ENCODE measurements around the gene CYP2J2. TPM values are rescaled to one million over a fixed set of nuclear protein-coding genes. Genes with fewer than 3 reads are reported as not detected.

Gene CYP2J2
- total RNA-seq, 1 donor from 2014 or later, result 1.9 TPM

DNA sequence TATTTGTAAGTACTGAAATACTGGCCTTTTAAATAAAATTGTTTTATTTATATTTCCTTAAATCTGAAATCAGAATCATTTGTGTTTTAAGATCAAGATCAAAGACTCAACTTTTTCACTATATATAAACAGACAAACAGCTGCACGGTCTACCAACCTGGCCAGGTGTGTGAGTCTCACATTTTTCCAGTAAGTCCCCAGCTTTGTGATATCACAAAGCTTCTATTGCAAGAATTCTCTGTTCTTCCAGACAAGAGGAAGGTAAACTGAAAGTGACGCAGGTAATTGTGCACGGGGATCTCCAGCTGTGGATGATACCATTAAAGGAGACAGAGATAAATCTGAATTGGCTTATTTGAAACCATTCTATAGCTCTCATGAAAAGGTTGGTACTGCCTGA is 41.2 kb upstream of the CYP2J2 start:
- Histone ChIP-seq H3K4me3 (ENCODE audit: low read depth, low read length) (no peak overlapping the region), H3K27me3 (ENCODE audit: control insufficient read depth, insufficient read depth, low read length) (no peaks in the 10 kb centered on the region), H3K36me3 (ENCODE audit: control insufficient read depth, insufficient read depth, low read length) (no peaks in the 10 kb centered on the region)
- no peak for DNase-seq (ENCODE audit: low read depth)
- TF ChIP-seq, protein P1, sequence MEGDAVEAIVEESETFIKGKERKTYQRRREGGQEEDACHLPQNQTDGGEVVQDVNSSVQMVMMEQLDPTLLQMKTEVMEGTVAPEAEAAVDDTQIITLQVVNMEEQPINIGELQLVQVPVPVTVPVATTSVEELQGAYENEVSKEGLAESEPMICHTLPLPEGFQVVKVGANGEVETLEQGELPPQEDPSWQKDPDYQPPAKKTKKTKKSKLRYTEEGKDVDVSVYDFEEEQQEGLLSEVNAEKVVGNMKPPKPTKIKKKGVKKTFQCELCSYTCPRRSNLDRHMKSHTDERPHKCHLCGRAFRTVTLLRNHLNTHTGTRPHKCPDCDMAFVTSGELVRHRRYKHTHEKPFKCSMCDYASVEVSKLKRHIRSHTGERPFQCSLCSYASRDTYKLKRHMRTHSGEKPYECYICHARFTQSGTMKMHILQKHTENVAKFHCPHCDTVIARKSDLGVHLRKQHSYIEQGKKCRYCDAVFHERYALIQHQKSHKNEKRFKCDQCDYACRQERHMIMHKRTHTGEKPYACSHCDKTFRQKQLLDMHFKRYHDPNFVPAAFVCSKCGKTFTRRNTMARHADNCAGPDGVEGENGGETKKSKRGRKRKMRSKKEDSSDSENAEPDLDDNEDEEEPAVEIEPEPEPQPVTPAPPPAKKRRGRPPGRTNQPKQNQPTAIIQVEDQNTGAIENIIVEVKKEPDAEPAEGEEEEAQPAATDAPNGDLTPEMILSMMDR (IDR thresholded peaks at IDR 0.05; ENCODE audit: insufficient read depth, low read length, poor library complexity, severe bottlenecking), result no peak

DNA sequence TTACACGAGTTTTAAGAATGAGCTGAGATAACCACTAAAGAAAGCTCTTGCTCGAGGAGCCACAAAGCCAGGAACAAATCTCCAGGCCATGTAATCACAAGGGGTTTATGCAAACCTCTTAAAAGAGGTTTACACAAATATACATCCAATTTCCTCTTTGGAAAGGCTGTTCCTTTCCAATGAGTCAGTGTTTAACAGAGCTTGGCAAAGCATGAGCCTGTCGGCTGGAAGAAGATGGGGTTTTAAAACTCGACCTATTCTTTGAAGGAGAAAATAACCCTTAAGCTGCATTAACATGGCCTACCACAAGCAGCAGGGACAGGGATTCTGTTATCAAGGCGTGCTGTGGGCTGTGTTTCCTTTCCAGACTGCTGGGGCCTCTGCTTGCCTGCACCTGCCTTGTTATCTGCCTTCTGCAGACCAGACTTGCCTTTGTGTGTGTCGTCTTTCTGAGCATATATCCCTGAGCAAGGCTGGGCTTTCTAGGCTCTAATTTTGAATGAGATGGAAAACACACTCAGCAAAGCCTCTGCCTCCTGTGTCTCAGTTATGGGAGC is 40.6 kb upstream of the CYP2J2 start:
- Histone ChIP-seq H3K4me3 (ENCODE audit: low read depth, low read length) (no peak overlapping the region), H3K27me3 (ENCODE audit: control insufficient read depth, insufficient read depth, low read length) (no peaks in the 10 kb centered on the region), H3K36me3 (ENCODE audit: control insufficient read depth, insufficient read depth, low read length) (no peaks in the 10 kb centered on the region)
- peak; percentile 63 for DNase-seq (ENCODE audit: low read depth)
- TF ChIP-seq, protein P1 (IDR thresholded peaks at IDR 0.05; ENCODE audit: insufficient read depth, low read length, poor library complexity, severe bottlenecking), result no peak

DNA sequence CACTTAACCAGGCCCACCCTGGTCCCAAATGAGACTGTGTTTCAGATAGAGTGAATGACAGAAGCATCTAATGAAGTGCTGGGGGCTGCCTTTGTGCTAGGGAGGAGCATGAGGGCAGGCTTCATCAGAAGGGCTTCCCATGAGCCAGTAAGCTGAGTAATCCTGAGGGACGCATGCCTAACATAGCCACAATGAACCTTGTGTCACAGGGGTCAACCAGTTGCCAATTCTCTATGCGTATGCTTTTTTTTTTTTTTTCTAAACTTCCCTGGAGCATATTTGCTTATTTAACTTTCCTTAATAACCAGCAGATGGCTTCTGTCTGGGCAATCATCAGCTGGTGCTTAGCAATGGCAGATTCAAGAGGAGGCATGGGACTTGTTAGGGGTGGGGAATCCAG is 25.5 kb upstream of the CYP2J2 start:
- TF ChIP-seq, protein P1 (IDR thresholded peaks at IDR 0.05; ENCODE audit: insufficient read depth, low read length, poor library complexity, severe bottlenecking), result no peak

DNA sequence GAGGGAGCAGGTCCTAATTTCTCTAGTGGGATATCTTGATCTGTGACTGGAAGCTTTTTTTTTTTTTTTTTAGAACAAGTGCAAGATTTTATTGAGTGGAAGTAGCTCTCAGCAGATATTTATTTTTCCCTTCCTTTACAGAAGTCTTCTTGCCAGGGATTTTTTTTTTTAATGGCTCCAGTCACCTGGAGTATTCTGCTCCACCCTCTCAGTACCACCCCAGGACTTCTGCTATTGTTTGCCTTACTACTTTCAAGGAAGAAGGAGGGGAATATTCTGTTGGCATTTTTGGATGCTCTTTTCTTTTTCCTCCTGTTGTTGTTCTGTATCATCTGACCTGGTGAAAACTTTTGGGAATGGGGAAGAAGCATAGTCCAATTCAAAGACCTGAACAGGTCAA is 23.1 kb upstream of the CYP2J2 start:
- DNase-seq (ENCODE audit: low read depth), result no peak
- H3K36me3 ChIP-seq (ENCODE audit: control insufficient read depth, insufficient read depth, low read length), result no peaks in the 10 kb centered on the region
- TF ChIP-seq, protein P1 (IDR thresholded peaks at IDR 0.05; ENCODE audit: insufficient read depth, low read length, poor library complexity, severe bottlenecking), result no peak
- H3K4me3 ChIP-seq (ENCODE audit: low read depth, low read length), result no peak overlapping the region
- H3K27me3 ChIP-seq (ENCODE audit: control insufficient read depth, insufficient read depth, low read length), result no peaks in the 10 kb centered on the region

More for the DNA sequence above, 25.5 kb upstream of the CYP2J2 start:
- H3K27me3 ChIP-seq (ENCODE audit: control insufficient read depth, insufficient read depth, low read length), result no peaks in the 10 kb centered on the region
- no peak overlapping the region for H3K4me3 ChIP-seq (ENCODE audit: low read depth, low read length)
- no peak for DNase-seq (ENCODE audit: low read depth)
- no peaks in the 10 kb centered on the region for H3K36me3 ChIP-seq (ENCODE audit: control insufficient read depth, insufficient read depth, low read length)

DNA sequence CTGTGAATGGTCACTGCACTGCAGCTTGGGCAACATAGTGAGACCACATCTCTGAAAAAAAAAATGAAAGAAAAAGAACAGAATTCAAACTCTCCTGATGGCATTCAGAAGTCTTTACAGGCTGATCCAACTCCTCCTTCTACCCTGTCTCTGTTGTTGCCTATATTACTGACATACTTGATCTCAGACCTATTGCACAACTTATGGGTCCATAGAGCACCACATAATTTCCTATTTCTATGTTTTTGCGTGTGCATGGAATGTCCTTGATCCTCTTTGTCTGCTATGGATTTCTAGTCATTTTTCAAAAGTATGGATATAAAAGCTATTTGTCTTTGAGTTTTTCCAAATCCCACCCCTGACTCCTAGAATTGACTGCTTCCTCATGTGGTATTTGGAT is 22.4 kb upstream of the CYP2J2 start:
- no peak for DNase-seq (ENCODE audit: low read depth)
- no peaks in the 10 kb centered on the region for H3K27me3 ChIP-seq (ENCODE audit: control insufficient read depth, insufficient read depth, low read length)
- TF ChIP-seq, protein P1 (IDR thresholded peaks at IDR 0.05; ENCODE audit: insufficient read depth, low read length, poor library complexity, severe bottlenecking), result no peak
- no peak overlapping the region for H3K4me3 ChIP-seq (ENCODE audit: low read depth, low read length)
- H3K36me3 ChIP-seq (ENCODE audit: control insufficient read depth, insufficient read depth, low read length), result no peaks in the 10 kb centered on the region

Measured in kidney epithelial cell (primary cell).